Loucy (cell line): ENCODE data around the gene ADCY5.

ENCODE experiments used
- H2AFZ ChIP-seq: fragments of 200-600 bp; sonication (generic); 2 replicates; pipeline ENCODE4 v1.6.0; 2016; ENCODE audit warnings: antibody characterized with exemption, mild to moderate bottlenecking, low read length, moderate library complexity
- H3F3A ChIP-seq: fragments of 200-600 bp; 2 replicates; pipeline ENCODE4 v1.6.0; 2016; ENCODE audit warnings: antibody characterized with exemption, low read depth, mild to moderate bottlenecking
- H3K27me3 ChIP-seq: fragments of 200-600 bp; sonication (generic); 2 replicates; pipeline ENCODE4 v1.6.1; 2014; ENCODE audit warnings: low read length, mild to moderate bottlenecking; ENCODE audit not compliant: insufficient read depth, poor library complexity, severe bottlenecking
- H3K36me3 ChIP-seq: fragments of 200-600 bp; sonication (generic); 2 replicates; pipeline ENCODE4 v1.6.1; 2016; ENCODE audit warnings: low read length; ENCODE audit not compliant: insufficient read depth
- H3K4me1 ChIP-seq: fragments of 200-600 bp; sonication (generic); 2 replicates; pipeline ENCODE4 v1.5.1; 2014; ENCODE audit warnings: low read length, mild to moderate bottlenecking; ENCODE audit not compliant: insufficient read depth, poor library complexity, severe bottlenecking
- H3K4me2 ChIP-seq: fragments of 200-600 bp; sonication (generic); 2 replicates; pipeline ENCODE4 v1.6.0; 2014; ENCODE audit warnings: antibody characterized with exemption, low read length, low read depth, mild to moderate bottlenecking; ENCODE audit not compliant: poor library complexity, severe bottlenecking
- H3K4me3 ChIP-seq: fragments of 200-600 bp; sonication (generic); 2 replicates; pipeline ENCODE4 v1.5.1; 2014; ENCODE audit warnings: low read length, mild to moderate bottlenecking, mixed read lengths; ENCODE audit not compliant: poor library complexity, severe bottlenecking
- H3K79me2 ChIP-seq: fragments of 200-600 bp; sonication (generic); 2 replicates; pipeline ENCODE4 v1.6.1; 2014; ENCODE audit warnings: low read length; ENCODE audit not compliant: insufficient read depth
- H3K9ac ChIP-seq: fragments of 200-600 bp; sonication (generic); 2 replicates; pipeline ENCODE4 v1.6.0; 2014; ENCODE audit warnings: mild to moderate bottlenecking, low read depth, low read length, moderate library complexity; ENCODE audit not compliant: poor library complexity, severe bottlenecking
- H3K9me2 ChIP-seq: fragments of 200-600 bp; sonication (generic); replicated peaks from 2 replicates; pipeline ENCODE4 v1.6.1; 2016; ENCODE audit warnings: low read depth, low read length, mixed read lengths
- H3K9me3 ChIP-seq: fragments of 200-600 bp; sonication (generic); 2 replicates; pipeline ENCODE4 v1.6.1; 2014; ENCODE audit warnings: mild to moderate bottlenecking, antibody characterized with exemption, low read length, low read depth; ENCODE audit not compliant: insufficient read depth
- H4K20me1 ChIP-seq: fragments of 200-600 bp; sonication (generic); 2 replicates; pipeline ENCODE4 v1.6.0; 2014; ENCODE audit warnings: antibody characterized with exemption, low read length, mild to moderate bottlenecking; ENCODE audit not compliant: insufficient read depth, poor library complexity, severe bottlenecking
- CTCF ChIP-seq: fragments of 200-600 bp; sonication (generic); conservative IDR thresholded peaks from 2 replicates; pipeline ENCODE4 v1.5.1; 2014; ENCODE audit warnings: mild to moderate bottlenecking, antibody characterized with exemption, low read length
- EZH2phosphoT487 ChIP-seq: fragments of 200-600 bp; IDR thresholded peaks from 2 replicates; pipeline ENCODE4 v1.6.1; 2018; ENCODE audit warnings: antibody characterized with exemption, mild to moderate bottlenecking, moderate library complexity, borderline replicate concordance

Gene ADCY5

GRCh38 chr3:123442908-123443307, 6.0 kb downstream of the ADCY5 start:
- TF ChIP-seq CTCF (no peak), EZH2phosphoT487 (no peak)
- Histone ChIP-seq H3K4me3 (no peak overlapping the region), H3K36me3 (no peaks in the 10 kb centered on the region)

DNA sequence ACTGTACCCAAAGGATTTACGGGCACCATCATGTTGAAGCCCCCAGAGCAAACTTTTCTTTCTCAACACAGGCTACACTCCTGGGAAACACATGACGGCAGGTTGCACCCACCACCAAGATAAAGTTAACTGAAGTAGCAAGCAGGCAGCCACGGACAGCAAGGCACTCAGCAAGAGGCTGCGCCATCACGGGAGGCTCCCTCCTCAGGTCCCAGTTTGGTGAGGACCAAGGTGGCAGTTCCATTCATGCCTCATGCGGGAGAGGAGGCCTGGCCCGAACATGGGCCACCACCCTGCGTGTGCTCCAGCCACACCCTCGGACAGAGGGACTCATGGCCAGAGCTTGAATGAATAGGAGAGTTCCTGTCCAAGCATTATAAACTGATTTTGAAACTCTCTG, 6.8 kb downstream of the ADCY5 start:
- Histone ChIP-seq H3K4me2 (no peak overlapping the region), H3K9me3 (no peaks in the 10 kb centered on the region), H3K79me2 (no peaks in the 10 kb centered on the region), H3K9ac (no peak overlapping the region), H3F3A (no peaks in the 10 kb centered on the region), H3K9me2 (no peaks in the 10 kb centered on the region), H3K4me1 (no peaks in the 10 kb centered on the region), H3K27me3 (no peaks in the 10 kb centered on the region), H4K20me1 (no peaks in the 10 kb centered on the region), H3K4me3 (no peak overlapping the region), H2AFZ (no peak overlapping the region), H3K36me3 (no peaks in the 10 kb centered on the region)
- TF ChIP-seq CTCF (no peak), EZH2phosphoT487 (no peak)

More at GRCh38 chr3:123442908-123443307, 6.0 kb downstream of the ADCY5 start:
- H3K79me2 ChIP-seq, result no peaks in the 10 kb centered on the region
- H2AFZ ChIP-seq, result no peak overlapping the region
- no peaks in the 10 kb centered on the region for H3F3A ChIP-seq
- H3K9me2 ChIP-seq, result no peaks in the 10 kb centered on the region
- H4K20me1 ChIP-seq, result no peaks in the 10 kb centered on the region
- H3K9ac ChIP-seq, result no peak overlapping the region
- no peak overlapping the region for H3K4me2 ChIP-seq
- H3K4me1 ChIP-seq, result no peaks in the 10 kb centered on the region
- no peaks in the 10 kb centered on the region for H3K9me3 ChIP-seq
- no peaks in the 10 kb centered on the region for H3K27me3 ChIP-seq

DNA sequence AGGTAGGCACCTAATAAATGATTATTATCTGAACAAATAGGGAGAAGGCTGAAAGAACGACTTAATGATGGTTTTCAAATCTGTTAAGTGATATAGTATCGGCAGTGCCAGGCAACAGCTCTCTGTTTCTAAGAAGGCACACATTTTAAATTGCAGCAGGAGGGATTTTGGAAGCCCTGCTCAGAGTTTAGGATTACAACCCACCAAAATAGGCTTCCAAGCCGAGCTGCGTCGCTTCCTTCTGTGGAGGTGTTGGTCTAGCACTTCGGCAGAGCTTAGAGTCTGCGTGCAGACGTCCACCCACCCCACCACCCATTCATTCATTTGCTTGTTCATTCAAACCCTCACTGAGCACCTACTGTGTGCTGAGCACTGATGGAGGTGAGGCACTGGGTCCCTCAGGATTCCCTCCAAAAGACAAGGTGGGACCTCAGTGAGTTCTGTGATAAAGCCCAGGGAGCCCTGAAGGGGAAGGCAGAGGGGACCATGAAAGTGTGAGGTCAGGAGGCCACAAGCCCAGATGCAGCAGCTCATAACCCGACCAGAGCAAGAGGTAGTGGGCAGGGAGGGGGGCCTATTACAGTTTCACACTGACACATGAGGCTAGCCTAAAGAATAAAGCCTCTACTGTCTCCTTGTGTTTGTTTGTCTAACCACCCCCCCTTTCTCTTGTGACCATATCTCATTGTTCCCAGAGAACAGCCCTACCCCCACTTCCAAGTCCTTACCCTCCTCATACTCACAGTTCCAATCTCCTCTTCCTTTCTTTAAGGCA, 8.9 kb downstream of the ADCY5 start:
- no peaks in the 10 kb centered on the region for H3K9me2 ChIP-seq
- H3K4me1 ChIP-seq, result no peaks in the 10 kb centered on the region
- H3K4me2 ChIP-seq, result no peak overlapping the region
- H3K27me3 ChIP-seq, result no peaks in the 10 kb centered on the region
- H3K9ac ChIP-seq, result no peak overlapping the region
- no peak overlapping the region for H2AFZ ChIP-seq
- H4K20me1 ChIP-seq, result no peaks in the 10 kb centered on the region
- no peak overlapping the region for H3K4me3 ChIP-seq
- H3K9me3 ChIP-seq, result no peaks in the 10 kb centered on the region
- TF ChIP-seq EZH2phosphoT487, result no peak
- no peak for TF ChIP-seq CTCF
- H3F3A ChIP-seq, result no peaks in the 10 kb centered on the region
- no peaks in the 10 kb centered on the region for H3K36me3 ChIP-seq
- no peaks in the 10 kb centered on the region for H3K79me2 ChIP-seq
